GM12801 (cell line): ENCODE results near the gene ICAM5.

ENCODE experiments used
- TF ChIP-seq, protein P1 (sequence below): IDR thresholded peaks from one replicate; pipeline ENCODE4 v1.5.1; 2011; ENCODE audit warnings: control low read depth; ENCODE audit not compliant: insufficient read length; ENCODE audit errors: extremely low read depth

Gene ICAM5

DNA sequence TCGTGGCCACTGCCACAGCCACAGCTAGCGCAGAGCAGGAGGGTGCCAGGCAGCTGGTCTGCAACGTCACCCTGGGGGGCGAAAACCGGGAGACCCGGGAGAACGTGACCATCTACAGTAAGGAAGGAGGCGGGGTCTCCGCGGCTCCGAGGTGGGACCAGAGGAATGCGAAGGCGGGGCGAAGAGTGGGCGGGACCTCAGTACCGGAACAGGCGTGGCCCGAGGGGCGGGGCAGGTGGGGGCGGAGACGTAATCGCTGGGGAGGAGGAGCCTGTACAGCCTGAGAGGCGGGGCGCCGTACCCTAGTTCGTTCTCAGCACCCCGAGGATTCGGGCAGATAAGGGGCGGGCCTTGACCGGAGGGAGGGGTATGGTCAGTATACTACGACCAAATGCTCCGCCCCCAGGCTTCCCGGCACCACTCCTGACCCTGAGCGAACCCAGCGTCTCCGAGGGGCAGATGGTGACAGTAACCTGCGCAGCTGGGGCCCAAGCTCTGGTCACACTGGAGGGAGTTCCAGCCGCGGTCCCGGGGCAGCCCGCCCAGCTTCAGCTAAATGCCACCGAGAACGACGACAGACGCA, 2.5 kb downstream of the ICAM5 start:
- TF ChIP-seq, protein P1, sequence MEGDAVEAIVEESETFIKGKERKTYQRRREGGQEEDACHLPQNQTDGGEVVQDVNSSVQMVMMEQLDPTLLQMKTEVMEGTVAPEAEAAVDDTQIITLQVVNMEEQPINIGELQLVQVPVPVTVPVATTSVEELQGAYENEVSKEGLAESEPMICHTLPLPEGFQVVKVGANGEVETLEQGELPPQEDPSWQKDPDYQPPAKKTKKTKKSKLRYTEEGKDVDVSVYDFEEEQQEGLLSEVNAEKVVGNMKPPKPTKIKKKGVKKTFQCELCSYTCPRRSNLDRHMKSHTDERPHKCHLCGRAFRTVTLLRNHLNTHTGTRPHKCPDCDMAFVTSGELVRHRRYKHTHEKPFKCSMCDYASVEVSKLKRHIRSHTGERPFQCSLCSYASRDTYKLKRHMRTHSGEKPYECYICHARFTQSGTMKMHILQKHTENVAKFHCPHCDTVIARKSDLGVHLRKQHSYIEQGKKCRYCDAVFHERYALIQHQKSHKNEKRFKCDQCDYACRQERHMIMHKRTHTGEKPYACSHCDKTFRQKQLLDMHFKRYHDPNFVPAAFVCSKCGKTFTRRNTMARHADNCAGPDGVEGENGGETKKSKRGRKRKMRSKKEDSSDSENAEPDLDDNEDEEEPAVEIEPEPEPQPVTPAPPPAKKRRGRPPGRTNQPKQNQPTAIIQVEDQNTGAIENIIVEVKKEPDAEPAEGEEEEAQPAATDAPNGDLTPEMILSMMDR, result no peak

DNA sequence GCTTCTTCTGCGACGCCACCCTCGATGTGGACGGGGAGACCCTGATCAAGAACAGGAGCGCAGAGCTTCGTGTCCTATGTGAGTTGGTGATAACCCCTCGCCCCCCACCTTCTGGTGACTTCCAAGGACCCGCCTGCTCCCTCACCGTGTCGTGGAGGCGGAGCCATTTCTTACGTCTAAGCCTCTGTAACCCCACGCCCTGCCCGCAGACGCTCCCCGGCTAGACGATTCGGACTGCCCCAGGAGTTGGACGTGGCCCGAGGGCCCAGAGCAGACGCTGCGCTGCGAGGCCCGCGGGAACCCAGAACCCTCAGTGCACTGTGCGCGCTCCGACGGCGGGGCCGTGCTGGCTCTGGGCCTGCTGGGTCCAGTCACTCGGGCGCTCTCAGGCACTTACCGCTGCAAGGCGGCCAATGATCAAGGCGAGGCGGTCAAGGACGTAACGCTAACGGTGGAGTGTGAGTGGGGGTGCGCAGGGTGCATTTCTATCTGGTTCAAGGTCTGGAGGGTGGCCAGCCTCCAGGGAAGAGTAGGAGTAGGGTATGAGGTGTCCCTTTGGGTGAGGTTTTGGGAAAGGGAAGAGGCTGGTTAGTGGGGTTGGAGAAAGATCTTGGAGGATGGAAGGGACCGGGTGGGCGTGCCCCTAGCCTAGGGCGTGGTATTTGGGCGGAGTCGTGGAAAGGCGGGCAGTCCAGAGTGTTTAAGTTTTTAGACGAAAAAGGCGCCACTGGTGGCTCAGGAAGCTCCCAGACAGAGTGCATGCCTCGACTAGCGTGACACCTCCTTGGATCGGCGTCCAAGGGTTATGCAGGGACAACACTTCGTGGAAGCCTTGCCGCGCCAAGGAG, 3.3 kb downstream of the ICAM5 start:
- TF ChIP-seq, protein P1, result no peak

DNA sequence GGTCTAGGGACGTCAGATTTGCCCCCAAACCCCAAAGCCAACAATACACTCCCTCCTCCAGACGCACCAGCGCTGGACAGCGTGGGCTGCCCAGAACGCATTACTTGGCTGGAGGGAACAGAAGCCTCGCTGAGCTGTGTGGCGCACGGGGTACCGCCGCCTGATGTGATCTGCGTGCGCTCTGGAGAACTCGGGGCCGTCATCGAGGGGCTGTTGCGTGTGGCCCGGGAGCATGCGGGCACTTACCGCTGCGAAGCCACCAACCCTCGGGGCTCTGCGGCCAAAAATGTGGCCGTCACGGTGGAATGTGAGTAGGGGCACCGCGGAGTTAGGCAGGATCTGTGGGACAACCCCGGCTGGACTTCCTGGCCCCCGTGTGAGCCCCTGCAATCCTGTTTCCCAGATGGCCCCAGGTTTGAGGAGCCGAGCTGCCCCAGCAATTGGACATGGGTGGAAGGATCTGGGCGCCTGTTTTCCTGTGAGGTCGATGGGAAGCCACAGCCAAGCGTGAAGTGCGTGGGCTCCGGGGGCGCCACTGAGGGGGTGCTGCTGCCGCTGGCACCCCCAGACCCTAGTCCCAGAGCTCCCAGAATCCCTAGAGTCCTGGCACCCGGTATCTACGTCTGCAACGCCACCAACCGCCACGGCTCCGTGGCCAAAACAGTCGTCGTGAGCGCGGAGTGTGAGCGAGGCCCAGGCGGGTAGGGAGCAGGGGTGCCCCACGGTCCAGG, 4.0 kb downstream of the ICAM5 start:
- TF ChIP-seq, protein P1, result no peak

DNA sequence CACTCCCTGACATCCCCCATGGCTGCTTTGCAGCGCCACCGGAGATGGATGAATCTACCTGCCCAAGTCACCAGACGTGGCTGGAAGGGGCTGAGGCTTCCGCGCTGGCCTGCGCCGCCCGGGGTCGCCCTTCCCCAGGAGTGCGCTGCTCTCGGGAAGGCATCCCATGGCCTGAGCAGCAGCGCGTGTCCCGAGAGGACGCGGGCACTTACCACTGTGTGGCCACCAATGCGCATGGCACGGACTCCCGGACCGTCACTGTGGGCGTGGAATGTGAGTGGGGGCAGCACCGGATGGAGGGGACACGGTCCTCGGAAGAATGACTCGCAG, 4.6 kb downstream of the ICAM5 start:
- TF ChIP-seq, protein P1, result no peak

DNA sequence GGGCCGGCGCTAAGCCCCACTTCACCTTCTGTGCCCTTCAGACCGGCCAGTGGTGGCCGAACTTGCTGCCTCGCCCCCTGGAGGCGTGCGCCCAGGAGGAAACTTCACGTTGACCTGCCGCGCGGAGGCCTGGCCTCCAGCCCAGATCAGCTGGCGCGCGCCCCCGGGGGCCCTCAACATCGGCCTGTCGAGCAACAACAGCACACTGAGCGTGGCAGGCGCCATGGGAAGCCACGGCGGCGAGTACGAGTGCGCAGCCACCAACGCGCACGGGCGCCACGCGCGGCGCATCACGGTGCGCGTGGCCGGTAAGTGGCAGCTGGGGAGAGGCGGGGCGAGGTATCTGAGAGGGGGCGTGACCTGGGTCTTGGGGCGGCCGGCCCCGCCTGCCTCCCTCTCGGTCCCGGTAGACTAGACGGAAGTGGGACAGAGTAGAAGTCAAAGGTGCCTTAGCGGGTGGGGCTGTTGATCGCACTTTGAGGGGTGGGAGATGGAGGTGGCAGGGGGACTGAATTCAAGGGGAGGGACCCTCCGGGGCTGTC, 5.6 kb downstream of the ICAM5 start:
- TF ChIP-seq, protein P1, result no peak

DNA sequence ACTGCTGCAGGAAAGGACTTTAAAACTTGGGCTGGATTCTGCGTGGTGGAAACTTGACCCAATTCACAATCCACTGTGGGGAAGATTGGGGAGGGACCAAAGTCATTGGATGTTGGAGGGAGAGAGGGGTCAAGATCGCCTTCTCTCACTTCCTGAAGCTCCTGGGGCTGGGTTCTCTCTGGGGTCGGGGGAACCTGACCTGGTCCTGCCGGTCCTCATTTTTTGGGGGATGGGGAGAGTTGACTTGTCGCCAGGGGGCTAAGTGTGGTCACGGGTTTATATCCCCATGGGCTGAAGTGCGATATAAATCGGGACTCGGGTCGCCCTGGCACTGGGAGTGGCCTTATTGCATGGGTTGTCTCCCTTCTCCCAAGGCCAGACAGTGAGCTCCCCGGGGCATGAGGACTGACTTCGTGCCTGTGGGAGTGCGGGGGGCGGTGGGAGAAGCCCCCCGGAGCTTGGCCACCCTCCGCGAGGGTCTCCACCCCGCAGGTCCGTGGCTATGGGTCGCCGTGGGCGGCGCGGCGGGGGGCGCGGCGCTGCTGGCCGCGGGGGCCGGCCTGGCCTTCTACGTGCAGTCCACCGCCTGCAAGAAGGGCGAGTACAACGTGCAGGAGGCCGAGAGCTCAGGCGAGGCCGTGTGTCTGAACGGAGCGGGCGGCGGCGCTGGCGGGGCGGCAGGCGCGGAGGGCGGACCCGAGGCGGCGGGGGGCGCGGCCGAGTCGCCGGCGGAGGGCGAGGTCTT, 6.3 kb downstream of the ICAM5 start:
- TF ChIP-seq, protein P1, result no peak
